DOHH2 (cell line): ENCODE results near the gene SYN1.

Source experiments
- H3F3A ChIP-seq: fragments of 200-600 bp; sonication (generic), shearing (Covaris generic); 2 replicates; pipeline ENCODE4 v1.6.0; 2016; ENCODE audit warnings: antibody characterized with exemption, mild to moderate bottlenecking; ENCODE audit not compliant: control insufficient read depth, insufficient read depth
- H3K27ac ChIP-seq: fragments of 200-600 bp; sonication (generic); 2 replicates; pipeline ENCODE4 v1.5.1; 2014; ENCODE audit warnings: low read depth, mild to moderate bottlenecking, low read length, moderate library complexity
- H3K27me3 ChIP-seq: fragments of 200-600 bp; sonication (generic); 2 replicates; pipeline ENCODE4 v1.6.1; 2014; ENCODE audit warnings: mild to moderate bottlenecking, low read length, mixed read lengths; ENCODE audit not compliant: control insufficient read depth
- H3K36me3 ChIP-seq: fragments of 200-600 bp; sonication (generic); 2 replicates; pipeline ENCODE4 v1.6.1; 2014; ENCODE audit warnings: mild to moderate bottlenecking, low read length, moderate library complexity, mixed read lengths; ENCODE audit not compliant: control insufficient read depth
- H3K4me1 ChIP-seq: fragments of 200-600 bp; sonication (generic); 2 replicates; pipeline ENCODE4 v1.6.1; 2014; ENCODE audit warnings: mild to moderate bottlenecking, low read length, mixed read lengths; ENCODE audit not compliant: control insufficient read depth
- H3K4me2 ChIP-seq: fragments of 200-600 bp; sonication (generic); 2 replicates; pipeline ENCODE4 v1.6.0; 2014; ENCODE audit warnings: mild to moderate bottlenecking, low read length, moderate library complexity
- H3K4me3 ChIP-seq: fragments of 200-600 bp; sonication (generic); 2 replicates; pipeline ENCODE4 v1.5.1; 2014; ENCODE audit warnings: mild to moderate bottlenecking, low read length, mixed read lengths
- H3K79me2 ChIP-seq: fragments of 200-600 bp; sonication (generic); 2 replicates; pipeline ENCODE4 v1.6.1; 2014; ENCODE audit warnings: mild to moderate bottlenecking, low read length, mixed read lengths; ENCODE audit not compliant: control insufficient read depth
- H3K9me2 ChIP-seq: fragments of 200-600 bp; sonication (generic); replicated peaks from 2 replicates; pipeline ENCODE4 v1.6.1; 2014; ENCODE audit warnings: mild to moderate bottlenecking, low read length, mixed read lengths; ENCODE audit not compliant: control insufficient read depth
- H3K9me3 ChIP-seq: fragments of 200-600 bp; sonication (generic); 2 replicates; pipeline ENCODE4 v1.6.1; 2014; ENCODE audit warnings: antibody characterized with exemption, low read length, mixed read lengths; ENCODE audit not compliant: control insufficient read depth, insufficient read depth
- H4K20me1 ChIP-seq: fragments of 200-600 bp; sonication (generic); 2 replicates; pipeline ENCODE4 v1.6.0; 2014; ENCODE audit warnings: low read depth, mild to moderate bottlenecking, antibody characterized with exemption, low read length, moderate library complexity; ENCODE audit not compliant: control insufficient read depth, insufficient read depth
- EZH2phosphoT487 ChIP-seq: fragments of 200-600 bp; sonication (generic); IDR thresholded peaks from 2 replicates; pipeline ENCODE4 v1.6.1; 2017; ENCODE audit warnings: borderline replicate concordance, mild to moderate bottlenecking, antibody characterized with exemption, low read length, moderate library complexity, mixed read lengths
- TF ChIP-seq, protein P1 (sequence below): fragments of 200-600 bp; sonication (generic); IDR thresholded peaks from one replicate; pipeline ENCODE4 v1.5.1; 2014; ENCODE audit warnings: antibody characterized with exemption, mild to moderate bottlenecking, low read depth, low read length; ENCODE audit not compliant: poor library complexity, severe bottlenecking

SYN1 gene

DNA sequence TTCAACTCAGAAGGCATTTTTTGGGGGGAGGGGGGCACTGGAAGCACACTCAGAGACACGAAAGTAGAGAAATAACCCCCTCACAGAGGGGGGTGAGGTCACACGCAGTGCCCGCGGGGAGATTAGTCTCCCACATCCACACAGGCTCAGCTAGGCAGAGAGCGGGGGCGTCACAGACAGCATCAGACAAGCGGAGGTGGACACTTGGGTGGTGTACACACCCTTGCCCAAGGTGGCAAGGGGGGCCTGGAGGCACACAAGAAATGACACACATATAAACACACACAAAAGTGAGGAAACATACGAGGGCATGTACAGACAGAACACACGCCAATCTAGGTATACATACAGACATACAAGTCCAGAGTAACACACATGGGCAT is 637 bp upstream of the SYN1 start:
- TF ChIP-seq EZH2phosphoT487: no peak
- TF ChIP-seq, protein P1, sequence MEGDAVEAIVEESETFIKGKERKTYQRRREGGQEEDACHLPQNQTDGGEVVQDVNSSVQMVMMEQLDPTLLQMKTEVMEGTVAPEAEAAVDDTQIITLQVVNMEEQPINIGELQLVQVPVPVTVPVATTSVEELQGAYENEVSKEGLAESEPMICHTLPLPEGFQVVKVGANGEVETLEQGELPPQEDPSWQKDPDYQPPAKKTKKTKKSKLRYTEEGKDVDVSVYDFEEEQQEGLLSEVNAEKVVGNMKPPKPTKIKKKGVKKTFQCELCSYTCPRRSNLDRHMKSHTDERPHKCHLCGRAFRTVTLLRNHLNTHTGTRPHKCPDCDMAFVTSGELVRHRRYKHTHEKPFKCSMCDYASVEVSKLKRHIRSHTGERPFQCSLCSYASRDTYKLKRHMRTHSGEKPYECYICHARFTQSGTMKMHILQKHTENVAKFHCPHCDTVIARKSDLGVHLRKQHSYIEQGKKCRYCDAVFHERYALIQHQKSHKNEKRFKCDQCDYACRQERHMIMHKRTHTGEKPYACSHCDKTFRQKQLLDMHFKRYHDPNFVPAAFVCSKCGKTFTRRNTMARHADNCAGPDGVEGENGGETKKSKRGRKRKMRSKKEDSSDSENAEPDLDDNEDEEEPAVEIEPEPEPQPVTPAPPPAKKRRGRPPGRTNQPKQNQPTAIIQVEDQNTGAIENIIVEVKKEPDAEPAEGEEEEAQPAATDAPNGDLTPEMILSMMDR: no peak
- H3K9me2 ChIP-seq: no peaks in the 10 kb centered on the region
- no peaks in the 10 kb centered on the region for H3K9me3 ChIP-seq
- no peak overlapping the region for H3K27ac ChIP-seq
- no peak overlapping the region for H3K4me3 ChIP-seq
- no peaks in the 10 kb centered on the region for H4K20me1 ChIP-seq
- peaks cover 8% of the 10 kb centered on the region for H3K4me1 ChIP-seq
- no peak overlapping the region for H3K4me2 ChIP-seq
- no peaks in the 10 kb centered on the region for H3F3A ChIP-seq
- H3K79me2 ChIP-seq: no peaks in the 10 kb centered on the region
- H3K27me3 ChIP-seq: peaks cover 7% of the 10 kb centered on the region; the same call in 1 of the 2 replicates
- H3K36me3 ChIP-seq: no peaks in the 10 kb centered on the region

DNA sequence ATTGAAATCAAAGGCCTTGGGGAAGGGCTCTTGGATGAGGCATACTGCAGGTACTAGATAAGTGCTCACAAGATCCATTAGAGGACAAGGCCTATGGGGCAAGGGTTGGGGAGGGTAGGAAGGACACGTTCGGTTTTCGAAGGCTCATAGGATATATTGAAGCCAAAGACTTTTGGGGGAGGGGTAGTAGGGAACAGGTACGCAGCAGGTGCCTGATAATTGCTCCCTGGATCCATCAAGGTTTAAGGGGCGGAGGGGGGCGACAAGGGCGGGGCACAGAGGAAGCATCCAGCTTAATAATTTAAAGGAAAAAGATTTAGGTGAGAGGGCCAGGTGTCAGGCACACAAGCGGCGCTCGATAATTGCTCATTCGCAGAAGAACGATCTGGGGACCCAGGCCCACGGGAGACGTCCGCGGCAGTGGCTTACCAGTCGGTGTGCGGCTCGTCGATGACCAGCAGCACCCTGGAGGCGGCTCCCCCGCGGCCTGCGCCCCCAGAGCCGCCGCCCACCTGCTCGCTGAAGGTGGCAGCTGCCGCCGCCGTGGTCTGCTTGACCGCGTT is 653 bp downstream of the SYN1 start:
- Histone ChIP-seq H3K36me3 (no peaks in the 10 kb centered on the region), H3F3A (no peaks in the 10 kb centered on the region), H3K27me3 (peaks cover 7% of the 10 kb centered on the region; the same call in 1 of the 2 replicates)

DNA sequence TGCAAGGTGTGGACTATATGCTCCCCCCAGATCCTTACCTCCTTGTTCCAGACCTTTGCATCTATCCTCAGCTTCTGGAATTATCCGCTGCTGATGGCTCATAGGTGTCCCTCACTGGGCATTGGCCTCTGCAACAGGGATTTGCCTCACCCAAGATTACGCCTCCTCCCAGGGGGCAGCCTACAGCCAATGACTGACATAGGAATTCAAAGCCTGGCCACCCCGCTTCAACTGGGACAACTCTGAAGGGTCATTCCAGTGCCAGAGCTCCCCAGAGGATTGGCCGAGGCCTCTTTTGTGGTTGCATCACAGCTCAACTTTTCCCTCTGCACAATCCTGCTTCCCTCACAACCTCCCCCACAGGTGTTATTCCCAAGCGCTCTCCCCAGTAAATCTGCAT is 5.0 kb downstream of the SYN1 start:
- Histone ChIP-seq H3K27ac (no peak overlapping the region), H3K9me2 (no peaks in the 10 kb centered on the region), H3K36me3 (no peaks in the 10 kb centered on the region), H3F3A (no peaks in the 10 kb centered on the region), H3K4me3 (no peak overlapping the region), H3K4me1 (no peaks in the 10 kb centered on the region), H3K27me3 (no peaks in the 10 kb centered on the region; the same call in 1 of the 2 replicates), H3K9me3 (no peaks in the 10 kb centered on the region), H3K79me2 (no peaks in the 10 kb centered on the region), H4K20me1 (no peaks in the 10 kb centered on the region), H3K4me2 (no peak overlapping the region)
- no peak for TF ChIP-seq EZH2phosphoT487
- TF ChIP-seq, protein P1: no peak

More for the DNA sequence above, 653 bp downstream of the SYN1 start:
- no peaks in the 10 kb centered on the region for H3K9me3 ChIP-seq
- TF ChIP-seq, protein P1: no peak
- no peak for TF ChIP-seq EZH2phosphoT487
- H3K4me3 ChIP-seq: no peak overlapping the region
- no peaks in the 10 kb centered on the region for H3K9me2 ChIP-seq
- H3K4me2 ChIP-seq: no peak overlapping the region
- H3K79me2 ChIP-seq: no peaks in the 10 kb centered on the region
- peaks cover 8% of the 10 kb centered on the region for H3K4me1 ChIP-seq
- no peak overlapping the region for H3K27ac ChIP-seq
- no peaks in the 10 kb centered on the region for H4K20me1 ChIP-seq
